MCF 10A (cell line): ENCODE results near the gene PINK1. TPM values are rescaled to one million over a fixed set of nuclear protein-coding genes. Genes with fewer than 3 reads are reported as not detected.

Experiments
- Bru-seq: library from RNA; stranded (reverse); fragments of 400-500 nt; gene quantifications from one replicate; lab custom pipeline; 2021; lab: Mats Ljungman, UMichigan
- BruChase-seq, 2 experiments: library from RNA; stranded (reverse); fragments of 400-500 nt; gene quantifications; one replicate each; lab custom pipeline; 2021; lab: Mats Ljungman, UMichigan
- BruUV-seq: library from RNA; stranded (reverse); fragments of 400-500 nt; replicated peaks from 2 replicates; lab custom pipeline; 2021; lab: Mats Ljungman, UMichigan
- CTCF ChIA-PET: fragments of 300-600 bp; sonication (Branson Sonifier 250); formaldehyde crosslinking; extraction: SDS; loops from one replicate; lab custom pipeline; 2021; ENCODE audit warnings: antibody characterized with exemption, inconsistent platforms; lab: Yijun Ruan, JAX
- POLR2A ChIA-PET: fragments of 300-600, 350-650 bp; sonication (Branson Sonifier 250); formaldehyde crosslinking; extraction: SDS; loops from one replicate; lab custom pipeline; 2020; ENCODE audit warnings: antibody characterized with exemption, inconsistent platforms; lab: Yijun Ruan, JAX
- DNase-seq: peaks from one replicate; pipeline ENCODE4 v3.0.0-alpha.2; 2018; ENCODE audit not compliant: unreplicated experiment
- H3K27ac Mint-ChIP-seq: one replicate; pipeline ENCODE4 v1.8.0; 2022; ENCODE audit warnings: mild to moderate bottlenecking, low read depth, mixed read lengths; ENCODE audit not compliant: unreplicated experiment
- H3K27me3 Mint-ChIP-seq: one replicate; pipeline ENCODE4 v1.8.0; 2022; ENCODE audit warnings: mixed read lengths; ENCODE audit not compliant: insufficient read depth, unreplicated experiment
- H3K36me3 Mint-ChIP-seq: one replicate; pipeline ENCODE4 v1.8.0; 2022; ENCODE audit warnings: mild to moderate bottlenecking, moderate library complexity, mixed read lengths; ENCODE audit not compliant: insufficient read depth, unreplicated experiment
- H3K4me1 Mint-ChIP-seq: one replicate; pipeline ENCODE4 v1.8.0; 2022; ENCODE audit warnings: mixed read lengths; ENCODE audit not compliant: insufficient read depth, unreplicated experiment
- H3K4me3 Mint-ChIP-seq: one replicate; pipeline ENCODE4 v1.8.0; 2022; ENCODE audit warnings: mild to moderate bottlenecking, moderate library complexity, mixed read lengths; ENCODE audit not compliant: unreplicated experiment
- H3K9me3 Mint-ChIP-seq: one replicate; pipeline ENCODE4 v1.8.0; 2022; ENCODE audit warnings: mixed read lengths; ENCODE audit not compliant: unreplicated experiment
- intact Hi-C: fragments of 100-400 bp; cut with micrococcal nuclease; formaldehyde crosslinking; loops from 2 replicates; pipeline ENCODE4 v1.14.1; 2022
- long read RNA-seq: library from polyadenylated mRNA; stranded (forward); transcript quantifications from one replicate; pipeline ENCODE4 v2.0.0, GENCODE V29; 2022
- total RNA-seq: library from RNA; stranded (reverse); gene quantifications from 2 replicates; pipeline ENCODE4 v1.2.3, GENCODE V29; 2022
- TF ChIP-seq, protein P1 (sequence below): fragments of 200-600 bp; IDR thresholded peaks from one replicate; pipeline ENCODE4 v1.8.0; 2022; ENCODE audit warnings: antibody characterized with exemption, mild to moderate bottlenecking; ENCODE audit not compliant: unreplicated experiment

PINK1 gene
- total RNA-seq (20.9 and 26.1 TPM in 2 replicates), Bru-seq, nascent RNA (percentile 49 among the genes with signal in this experiment), BruChase-seq, experiment 1, labeled RNA remaining after a 6-hour chase (percentile 67 among the genes with signal in this experiment), BruChase-seq, experiment 2, labeled RNA remaining after a 2-hour chase (percentile 53 among the genes with signal in this experiment)
- long read RNA-seq, transcript PINK1-201 (8 exons, 2,660 nt) = major isoform, 67 of 99 reads
- long read RNA-seq, partial matches to known transcripts = 28 of 99 reads
- long read RNA-seq, other reads (novel, unspliced or antisense) = 4 of 99 reads

DNA sequence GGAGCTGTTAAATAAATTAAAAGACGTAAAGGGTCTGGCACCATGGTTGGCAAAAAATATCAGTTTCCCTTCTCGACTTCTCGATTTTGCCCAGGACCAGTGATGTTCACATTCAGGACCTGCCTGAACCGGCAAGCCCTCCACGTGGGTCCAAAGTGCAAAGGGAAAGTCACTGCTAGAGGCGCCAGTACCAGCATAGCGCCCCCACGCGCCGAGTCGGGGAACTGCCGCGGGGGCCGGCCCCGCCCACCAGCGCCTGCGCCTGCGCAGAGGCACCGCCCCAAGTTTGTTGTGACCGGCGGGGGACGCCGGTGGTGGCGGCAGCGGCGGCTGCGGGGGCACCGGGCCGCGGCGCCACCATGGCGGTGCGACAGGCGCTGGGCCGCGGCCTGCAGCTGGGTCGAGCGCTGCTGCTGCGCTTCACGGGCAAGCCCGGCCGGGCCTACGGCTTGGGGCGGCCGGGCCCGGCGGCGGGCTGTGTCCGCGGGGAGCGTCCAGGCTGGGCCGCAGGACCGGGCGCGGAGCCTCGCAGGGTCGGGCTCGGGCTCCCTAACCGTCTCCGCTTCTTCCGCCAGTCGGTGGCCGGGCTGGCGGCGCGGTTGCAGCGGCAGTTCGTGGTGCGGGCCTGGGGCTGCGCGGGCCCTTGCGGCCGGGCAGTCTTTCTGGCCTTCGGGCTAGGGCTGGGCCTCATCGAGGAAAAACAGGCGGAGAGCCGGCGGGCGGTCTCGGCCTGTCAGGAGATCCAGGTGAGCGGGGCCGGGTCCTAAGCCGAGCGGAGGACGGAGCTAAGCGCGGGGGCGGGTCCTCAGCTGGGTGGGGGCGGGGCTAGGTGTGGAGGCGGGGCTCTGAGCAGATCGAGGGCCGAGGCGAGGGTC, at the start of gene PINK1:
PINK1 (plus strand) TSS at position 269 of the 875 bp plus-strand sequence; CDS start at position 360, 91 bp downstream.
- BruUV-seq = no TSS peak
- TF ChIP-seq, protein P1, sequence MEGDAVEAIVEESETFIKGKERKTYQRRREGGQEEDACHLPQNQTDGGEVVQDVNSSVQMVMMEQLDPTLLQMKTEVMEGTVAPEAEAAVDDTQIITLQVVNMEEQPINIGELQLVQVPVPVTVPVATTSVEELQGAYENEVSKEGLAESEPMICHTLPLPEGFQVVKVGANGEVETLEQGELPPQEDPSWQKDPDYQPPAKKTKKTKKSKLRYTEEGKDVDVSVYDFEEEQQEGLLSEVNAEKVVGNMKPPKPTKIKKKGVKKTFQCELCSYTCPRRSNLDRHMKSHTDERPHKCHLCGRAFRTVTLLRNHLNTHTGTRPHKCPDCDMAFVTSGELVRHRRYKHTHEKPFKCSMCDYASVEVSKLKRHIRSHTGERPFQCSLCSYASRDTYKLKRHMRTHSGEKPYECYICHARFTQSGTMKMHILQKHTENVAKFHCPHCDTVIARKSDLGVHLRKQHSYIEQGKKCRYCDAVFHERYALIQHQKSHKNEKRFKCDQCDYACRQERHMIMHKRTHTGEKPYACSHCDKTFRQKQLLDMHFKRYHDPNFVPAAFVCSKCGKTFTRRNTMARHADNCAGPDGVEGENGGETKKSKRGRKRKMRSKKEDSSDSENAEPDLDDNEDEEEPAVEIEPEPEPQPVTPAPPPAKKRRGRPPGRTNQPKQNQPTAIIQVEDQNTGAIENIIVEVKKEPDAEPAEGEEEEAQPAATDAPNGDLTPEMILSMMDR = peak; percentile 99
- H3K4me3 Mint-ChIP-seq = peak within 1 kb of the TSS; percentile 77
- POLR2A ChIA-PET = interaction anchor here (0.6 to 3.2 kb wide), 29 partner anchors 9 to 1681 kb away, joined by 3 to 41 read pairs (median 4); partner anchors contain the start of genes CAMK2N1, DDOST, KIF17 and MUL1
- H3K36me3 Mint-ChIP-seq = peaks cover 9% of the 10 kb centered on the region
- peak within 1 kb of the TSS; percentile 69 for H3K27ac Mint-ChIP-seq
- peaks cover 12% of the 10 kb centered on the region for H3K4me1 Mint-ChIP-seq
- intact Hi-C loops = loop anchor here (1.0 to 10.0 kb wide), 3 partner anchors 58 to 419 kb away; no protein-coding TSS in a partner anchor
- CTCF ChIA-PET = interaction anchor here (0.5 to 7.6 kb wide), 31 partner anchors 9 to 1866 kb away, joined by 3 to 55 read pairs (median 4); partner anchors contain the start of gene CDA
- H3K27me3 Mint-ChIP-seq = no peaks in the 10 kb centered on the region
- DNase-seq = peak; percentile 71
- no peaks in the 10 kb centered on the region for H3K9me3 Mint-ChIP-seq

DNA sequence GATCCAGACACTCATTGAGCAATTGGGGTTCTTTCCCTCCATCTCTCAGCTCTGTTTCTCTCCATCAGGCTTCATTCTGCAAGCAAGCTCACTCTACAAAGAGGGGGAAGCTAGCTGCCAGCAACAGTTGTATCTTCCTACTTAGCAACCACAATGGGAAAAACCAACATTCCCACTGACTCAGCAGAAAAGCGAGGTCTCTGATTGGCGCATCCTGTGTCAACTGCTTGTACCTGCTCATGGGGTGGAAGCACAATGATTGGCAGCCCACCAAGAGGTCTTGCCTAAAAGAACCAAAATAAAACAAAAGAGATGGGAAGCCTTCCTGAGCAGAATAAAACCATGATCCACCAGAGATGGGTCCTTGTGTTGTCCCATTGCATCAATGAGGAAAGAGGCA, 48.4 kb upstream of the PINK1 start:
- no peaks in the 10 kb centered on the region for H3K36me3 Mint-ChIP-seq
- CTCF ChIA-PET = interaction anchor here (0.8 kb wide), 1 partner anchor 10 kb away, joined by 8 read pairs; no protein-coding TSS in a partner anchor
- no TSS peak for BruUV-seq

DNA sequence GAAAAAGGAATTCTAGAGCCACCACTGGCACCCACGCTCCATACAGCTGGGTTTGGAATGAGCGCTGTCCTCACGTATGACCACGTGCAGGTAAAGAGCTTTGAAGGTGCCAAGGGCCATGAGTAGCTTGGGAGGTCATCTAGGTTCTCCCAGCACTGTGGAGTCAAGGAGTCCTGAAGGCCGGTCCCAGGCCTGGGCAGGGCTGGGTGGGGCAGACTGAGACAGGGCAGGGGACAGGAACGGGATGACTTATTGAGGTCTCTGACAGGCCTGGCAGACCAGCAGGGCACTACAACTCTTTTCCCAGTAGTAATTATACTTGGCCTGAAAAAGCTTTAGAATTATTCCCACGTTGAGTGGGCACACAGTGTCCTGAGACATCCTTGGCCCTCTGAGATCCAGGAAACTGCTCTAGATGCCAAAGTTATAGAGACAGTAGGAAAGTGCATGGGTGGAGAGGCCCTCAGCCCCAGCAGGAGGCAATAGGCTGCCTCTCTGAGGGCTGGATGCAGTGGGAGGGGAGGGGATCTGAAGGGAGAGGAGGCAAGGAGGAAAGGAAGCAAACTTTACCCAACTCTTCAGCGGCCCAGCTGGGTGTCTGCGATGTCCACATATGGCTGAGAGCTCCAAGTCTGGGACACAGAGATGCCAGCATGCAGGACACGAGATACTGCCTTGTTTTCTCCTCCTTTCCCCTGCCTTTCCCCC, 46.2 kb upstream of the PINK1 start:
- TF ChIP-seq, protein P1 = no peak
- Mint-ChIP-seq H3K4me3 (no peak overlapping the region), H3K27ac (no peak overlapping the region), H3K36me3 (no peaks in the 10 kb centered on the region), H3K9me3 (no peaks in the 10 kb centered on the region), H3K4me1 (peaks cover 20% of the 10 kb centered on the region), H3K27me3 (no peaks in the 10 kb centered on the region)
- BruUV-seq = no TSS peak
- intact Hi-C loops = no loop called here
- CTCF ChIA-PET = interaction anchor here (0.5 kb wide), 1 partner anchor 110 kb away, joined by 3 read pairs; no protein-coding TSS in a partner anchor
- POLR2A ChIA-PET = no interaction called here
- DNase-seq = no peak

More for the DNA sequence above, 48.4 kb upstream of the PINK1 start:
- POLR2A ChIA-PET = no interaction called here
- Mint-ChIP-seq H3K4me3 (no peak overlapping the region), H3K27me3 (no peaks in the 10 kb centered on the region), H3K4me1 (peaks cover 14% of the 10 kb centered on the region), H3K9me3 (no peaks in the 10 kb centered on the region), H3K27ac (no peak overlapping the region)
- peak; percentile 73 for DNase-seq
- TF ChIP-seq, protein P1 = no peak
- intact Hi-C loops = no loop called here
